ENCODE measurements around the gene TAF1B.
A peak's percentile ranks its signal among the peaks of the same experiment; 100 is the strongest.

TAF1B gene

DNA sequence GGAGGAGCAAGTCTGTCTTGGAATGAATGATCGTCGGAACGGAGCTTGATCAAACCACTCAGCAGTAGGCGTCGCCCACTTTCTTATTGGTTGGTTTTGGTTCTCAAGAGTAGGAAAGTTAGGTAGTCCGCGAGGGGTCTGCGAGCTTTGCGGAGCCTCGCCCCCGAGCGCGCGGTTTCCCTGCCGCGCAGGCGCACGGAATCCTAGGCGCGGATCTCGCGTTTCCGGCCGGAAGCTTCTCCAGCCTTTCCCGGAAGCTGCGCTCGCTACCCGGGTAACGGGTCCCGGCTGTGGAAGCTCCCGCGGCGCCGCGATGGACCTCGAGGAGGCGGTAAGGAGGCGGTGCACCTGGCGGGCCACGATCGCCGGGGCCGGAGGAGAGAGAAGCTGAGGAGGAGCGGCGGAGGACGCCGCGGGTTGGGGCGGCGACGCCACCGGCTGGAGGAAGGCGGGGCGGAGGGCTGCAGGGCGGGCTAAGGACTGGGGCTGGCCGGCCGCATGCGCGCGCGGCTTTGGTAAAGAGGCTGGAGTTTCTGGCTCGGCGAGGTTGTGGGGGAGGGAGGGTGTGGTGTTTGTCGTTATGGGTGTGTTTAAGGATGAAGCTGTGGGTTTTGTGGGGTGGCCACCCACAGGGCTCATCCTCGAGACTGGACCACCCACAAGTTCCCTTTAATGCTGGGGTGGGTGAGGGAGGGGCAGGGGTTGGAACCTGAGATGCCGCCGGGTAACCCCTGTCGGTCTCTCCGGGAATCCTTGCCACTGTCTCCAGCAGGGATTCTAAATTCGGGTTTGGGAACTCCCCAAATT is at the start of gene TAF1B:
TAF1B (plus strand) TSS at position 246 of the 807 bp plus-strand sequence; CDS start at position 314, 68 bp downstream.
- DNase-seq: peak; percentile 93

DNA sequence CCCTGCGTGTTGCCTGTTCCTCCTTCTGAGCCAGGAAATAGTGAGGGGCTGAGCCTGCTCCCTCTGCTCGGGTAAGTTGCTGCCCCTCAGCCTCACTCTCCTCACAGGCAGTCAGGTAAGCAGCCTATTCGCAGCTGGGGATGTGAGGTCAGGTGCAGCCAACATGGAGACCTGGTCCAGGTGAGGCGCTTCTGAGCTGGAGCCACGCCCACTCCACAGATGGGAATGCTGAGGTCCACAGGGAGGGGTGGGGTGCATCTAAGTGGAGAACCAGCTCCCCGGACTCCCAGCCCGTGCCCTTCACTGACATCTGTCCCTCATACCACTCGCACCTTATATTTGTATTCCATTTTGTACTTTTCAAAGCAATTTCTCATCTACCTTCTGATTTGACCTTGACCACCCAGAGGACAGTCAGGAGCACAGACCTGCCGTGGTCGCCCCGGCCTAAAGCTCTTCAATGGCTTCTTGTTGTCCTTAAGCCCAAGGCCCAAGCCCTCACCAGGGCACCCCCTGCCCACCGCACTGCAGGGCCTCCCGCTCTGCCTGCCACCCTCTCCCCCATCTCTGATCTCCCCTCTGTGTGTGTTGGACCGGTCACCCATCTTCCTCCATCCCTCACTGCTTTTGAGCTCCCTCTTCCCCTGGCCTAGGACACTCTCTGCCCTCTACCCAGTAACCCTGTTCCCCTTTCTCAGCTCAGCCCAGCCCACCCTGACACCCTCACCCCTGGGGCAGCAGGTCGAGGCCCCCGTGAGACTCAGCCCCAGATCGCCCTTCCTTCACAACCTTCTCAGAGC is 49.2 kb upstream of the TAF1B start:
- DNase-seq: no peak

DNA sequence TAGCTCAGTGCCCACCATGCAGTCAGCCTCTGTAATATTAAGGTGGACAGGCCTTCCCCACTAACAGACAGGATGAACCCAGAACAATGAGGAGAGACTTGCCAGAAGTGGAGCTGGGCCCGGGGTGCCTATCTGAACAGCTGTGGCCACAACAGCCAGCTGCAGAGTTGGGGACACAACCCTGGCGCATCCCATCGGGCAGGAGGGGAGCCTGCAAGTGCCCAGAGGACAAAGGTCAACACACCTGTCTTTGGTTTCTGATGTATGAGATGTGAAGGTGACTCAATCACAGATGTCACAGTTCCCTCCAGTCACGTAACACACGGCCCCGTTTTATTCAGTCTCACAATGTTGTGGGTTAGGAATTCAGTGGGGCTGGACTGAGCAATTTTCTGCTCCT is 48.2 kb upstream of the TAF1B start:
- no peak for DNase-seq

DNA sequence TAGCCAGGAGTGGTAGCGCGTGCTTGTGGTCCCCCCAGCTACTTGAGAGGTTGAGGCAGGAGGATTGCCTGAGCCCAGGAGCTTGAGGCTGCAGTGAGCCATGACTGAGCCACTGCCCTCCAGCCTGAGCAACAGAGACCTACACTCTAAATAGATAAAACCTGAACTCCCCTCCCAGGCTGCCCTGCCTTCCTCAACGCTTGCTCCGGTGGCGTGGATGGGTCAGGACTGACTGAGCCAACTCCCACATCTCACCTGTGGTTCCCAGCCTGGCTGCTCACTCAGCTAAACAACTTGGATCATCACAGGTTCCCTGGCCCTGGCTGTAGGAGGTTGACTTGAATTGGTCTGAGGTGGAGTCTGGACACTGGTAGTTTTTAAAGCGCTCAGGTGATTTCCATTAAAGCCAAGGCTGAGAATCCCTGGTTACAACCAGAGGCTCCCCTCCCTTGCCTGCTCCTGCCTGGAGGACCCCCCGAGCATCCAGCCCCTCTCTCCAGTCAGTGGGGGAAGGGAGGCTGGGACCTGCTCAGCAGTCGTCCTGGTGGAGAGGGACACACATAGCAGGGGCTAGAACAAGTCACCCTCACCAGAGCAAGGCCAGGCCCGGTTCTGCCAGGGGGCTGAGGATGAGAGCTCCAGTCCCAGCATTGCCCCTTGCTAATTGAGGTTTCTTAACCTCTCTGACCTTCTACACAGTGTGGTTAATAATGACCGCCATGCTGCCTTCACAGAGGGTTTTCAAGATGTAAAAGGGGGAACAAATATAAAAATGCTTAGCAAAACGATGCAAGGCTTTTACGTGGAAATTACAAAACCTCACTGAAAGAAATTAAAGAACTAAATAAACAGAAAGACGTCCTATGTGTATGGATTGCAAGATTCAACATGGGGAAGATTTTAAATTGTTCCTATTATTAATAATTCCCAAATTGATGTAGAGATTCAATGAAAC is 46.9 kb upstream of the TAF1B start:
- DNase-seq: no peak

DNA sequence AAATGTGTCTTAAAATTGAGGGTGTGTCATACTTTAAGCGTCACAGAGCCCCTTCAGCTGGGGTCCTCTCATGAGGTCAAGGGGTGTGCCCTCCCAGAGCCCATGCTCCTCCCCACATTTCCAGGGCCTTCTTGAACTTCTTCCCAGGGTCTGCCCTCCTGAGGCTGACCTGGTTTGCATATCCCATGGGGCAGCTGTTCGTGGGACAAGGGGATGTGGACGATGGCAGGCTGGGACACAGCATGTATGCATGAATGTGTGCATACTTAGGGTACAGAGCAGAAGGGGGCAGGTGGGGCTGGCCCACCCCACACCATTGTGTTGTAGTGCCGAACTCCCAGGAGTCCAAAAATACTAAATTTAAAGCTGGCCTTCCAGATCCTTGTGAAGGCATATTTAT is 46.2 kb upstream of the TAF1B start:
- no peak for DNase-seq

DNA sequence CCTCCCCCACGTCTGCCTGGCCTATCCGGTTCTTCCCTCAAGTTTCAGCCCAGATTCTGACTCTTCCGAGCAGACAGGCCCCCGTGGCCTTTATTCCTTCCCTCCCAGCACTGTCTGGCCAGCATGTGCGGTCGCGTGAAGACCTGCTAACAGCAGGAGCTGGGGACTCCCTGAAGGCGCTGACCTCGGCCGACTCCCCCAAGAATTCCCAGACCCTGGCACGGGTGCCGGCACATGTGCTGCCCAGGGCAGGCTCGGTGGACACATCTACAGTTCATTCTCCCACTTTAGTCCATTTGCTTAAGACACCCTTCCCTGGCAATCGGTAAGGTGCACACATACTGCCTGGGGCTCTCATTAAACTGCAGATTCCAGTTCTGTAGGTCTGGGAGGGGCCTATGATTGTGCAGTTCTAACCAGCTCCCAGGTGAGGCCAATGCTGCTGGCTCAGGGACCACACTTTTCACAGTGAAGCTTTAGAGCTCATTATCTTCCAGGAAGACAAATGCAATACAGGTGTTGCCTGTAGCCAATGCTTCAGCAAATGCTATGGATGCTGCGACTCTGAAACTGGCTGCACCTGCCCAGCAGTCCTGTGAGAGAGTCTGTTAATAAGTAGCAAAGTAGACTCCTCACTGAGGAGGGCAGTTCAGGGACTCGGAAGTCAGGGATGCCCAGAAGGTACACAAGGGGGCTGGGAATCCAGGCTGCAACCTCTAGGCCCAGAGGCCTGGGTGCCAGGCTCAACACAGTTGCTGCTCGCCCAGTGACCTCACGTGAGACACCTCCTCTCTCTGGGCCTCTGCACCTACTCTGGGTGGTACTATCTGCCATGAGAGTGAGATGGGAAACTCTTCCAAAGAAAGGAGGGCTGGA is 45.4 kb upstream of the TAF1B start:
- DNase-seq: no peak

DNA sequence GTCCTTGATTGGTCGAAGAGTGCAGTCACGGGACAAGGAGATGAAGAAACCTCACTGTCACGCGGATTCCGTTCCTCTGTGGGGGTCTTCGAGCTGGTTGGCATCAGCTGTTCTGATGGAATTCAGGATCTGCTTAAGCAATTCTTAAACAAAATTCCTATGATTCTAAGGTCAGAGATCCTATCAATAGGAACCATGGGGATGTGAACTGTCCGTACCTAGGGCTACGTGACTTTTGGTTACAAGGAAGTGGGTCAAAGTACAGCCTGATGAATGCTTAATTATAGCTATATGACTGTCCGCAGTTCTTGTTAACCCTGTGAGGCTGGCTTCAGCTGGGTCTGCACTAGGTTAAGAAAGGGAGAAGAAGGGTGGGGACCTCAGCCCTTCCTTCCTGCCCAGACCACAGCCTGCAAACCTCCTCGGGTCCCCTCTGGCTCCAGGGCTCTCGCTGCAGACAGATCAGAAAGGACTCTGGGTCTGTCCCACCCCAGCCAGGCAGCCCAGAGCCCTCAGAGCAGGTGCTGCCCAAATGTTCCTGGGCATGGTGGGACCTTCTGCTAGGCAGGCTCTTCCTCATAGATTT is 44.2 kb upstream of the TAF1B start:
- peak; percentile 40 for DNase-seq

DNA sequence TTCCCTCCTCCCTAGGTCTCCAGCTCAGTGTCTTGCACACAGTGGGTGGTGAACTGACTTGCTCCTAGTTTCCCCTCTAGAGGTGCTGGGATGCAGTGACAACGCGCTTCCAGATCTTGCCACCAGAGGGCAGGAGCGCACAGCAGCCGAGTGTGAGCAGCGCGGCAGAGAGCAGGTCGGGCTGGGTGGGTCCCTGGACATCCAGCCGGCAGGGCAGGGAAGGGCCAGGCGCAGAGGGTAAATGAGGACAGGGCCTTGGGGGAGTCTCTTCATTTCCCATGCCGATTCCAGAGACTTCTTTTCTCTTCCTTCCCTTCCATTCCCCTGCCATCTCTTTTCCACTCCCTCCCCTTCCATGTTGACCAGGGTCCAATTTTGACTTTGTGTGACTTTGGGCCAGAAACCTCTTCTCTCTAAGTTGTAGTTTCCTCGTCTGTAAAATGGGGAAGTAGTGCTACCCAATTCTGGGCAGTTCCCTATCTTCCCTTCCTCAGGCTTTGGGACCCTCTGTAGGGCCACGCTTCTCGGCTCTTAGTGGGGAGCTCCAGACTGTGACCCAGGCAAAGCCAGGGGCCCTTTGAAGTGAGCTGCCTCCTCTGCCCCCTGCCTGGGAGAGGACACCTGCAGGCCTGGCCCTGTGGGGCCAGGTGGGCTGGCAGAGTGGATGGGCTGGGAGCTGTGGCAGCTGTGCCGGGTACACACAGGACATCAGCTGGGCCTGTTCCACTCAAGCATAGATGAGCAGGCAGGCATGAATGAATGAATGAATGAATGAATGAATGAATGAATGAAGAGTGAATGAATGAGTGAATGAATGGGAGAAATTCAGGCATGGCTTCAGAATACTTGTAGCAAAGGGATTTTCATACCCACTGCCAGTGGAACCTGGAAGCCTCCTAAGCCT is 43.3 kb upstream of the TAF1B start:
- DNase-seq: peak; percentile 93

DNA sequence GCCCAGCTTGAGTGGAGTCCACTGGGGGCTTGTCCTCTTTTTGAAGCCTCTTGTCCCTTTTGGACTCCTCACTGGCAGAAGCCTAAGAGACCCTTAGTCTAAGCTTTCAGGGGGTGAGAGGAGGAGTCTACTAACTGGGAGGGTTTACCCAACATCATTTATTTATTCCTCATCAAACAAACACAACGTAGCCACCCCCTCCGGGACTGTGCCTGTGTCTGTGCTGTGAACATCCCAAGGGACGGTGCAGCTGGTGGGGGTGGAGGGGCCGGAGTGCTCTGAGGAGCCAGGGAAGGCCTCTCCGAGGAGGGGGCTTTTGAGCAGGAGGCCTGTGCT is 42.7 kb upstream of the TAF1B start:
- DNase-seq: no peak

DNA sequence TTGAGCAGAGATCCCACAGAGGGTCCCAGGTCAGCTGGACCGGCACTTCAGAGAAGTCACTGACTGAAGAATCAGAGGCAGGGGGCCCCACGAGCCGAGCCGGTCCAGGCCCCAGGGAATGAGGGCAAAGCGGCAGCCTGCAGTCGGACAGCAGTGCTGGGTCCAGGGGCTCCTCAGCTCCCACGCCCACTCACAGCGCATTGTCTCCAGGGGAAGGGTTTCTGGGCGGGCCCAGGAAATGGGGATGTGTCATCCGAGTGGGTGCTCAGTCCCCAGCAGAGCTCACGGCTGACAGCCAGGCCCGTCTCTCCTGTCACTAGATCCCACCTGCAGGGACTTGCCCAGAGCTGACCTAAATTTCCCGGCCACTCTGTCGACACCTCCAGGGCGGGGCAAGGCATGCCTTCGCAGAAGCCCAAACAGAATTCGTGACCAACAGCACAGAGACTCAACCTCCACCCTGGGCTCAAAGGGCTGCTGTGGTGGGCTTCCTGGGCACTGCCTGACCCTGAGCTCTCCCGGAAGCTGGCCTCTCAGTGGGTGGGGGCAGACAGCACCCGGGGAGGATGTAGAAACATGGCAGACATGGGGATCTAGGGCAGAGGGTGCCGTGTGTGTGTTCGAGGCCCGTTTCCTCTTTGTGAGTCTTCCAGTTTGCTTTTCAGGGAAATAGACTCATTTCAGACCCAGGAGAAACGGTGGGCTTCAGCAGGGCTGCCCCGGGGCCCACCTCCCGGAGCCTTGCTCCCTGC is 42.1 kb upstream of the TAF1B start:
- DNase-seq: peak; percentile 92

DNA sequence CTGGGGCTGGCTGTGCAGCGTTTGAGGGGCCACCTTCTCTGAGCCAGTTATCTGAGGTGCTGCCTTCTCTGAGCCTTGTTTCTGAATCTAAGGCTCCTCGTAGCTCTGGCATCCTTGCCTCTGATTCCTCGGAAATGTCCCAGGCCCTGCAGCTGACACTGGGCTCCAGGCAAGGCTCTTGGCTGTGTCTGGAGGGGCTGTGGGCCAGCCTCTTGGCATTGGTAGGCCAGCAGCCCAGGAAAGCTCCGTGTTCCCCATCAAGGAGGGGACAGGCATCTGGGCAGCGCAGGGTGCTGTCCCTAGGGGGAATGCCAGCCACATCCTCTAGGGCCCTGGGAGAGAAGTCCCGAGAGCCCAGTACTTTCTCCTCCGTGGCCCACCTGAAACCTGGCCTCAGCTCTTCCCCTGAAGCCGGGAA is 40.7 kb upstream of the TAF1B start:
- no peak for DNase-seq

DNA sequence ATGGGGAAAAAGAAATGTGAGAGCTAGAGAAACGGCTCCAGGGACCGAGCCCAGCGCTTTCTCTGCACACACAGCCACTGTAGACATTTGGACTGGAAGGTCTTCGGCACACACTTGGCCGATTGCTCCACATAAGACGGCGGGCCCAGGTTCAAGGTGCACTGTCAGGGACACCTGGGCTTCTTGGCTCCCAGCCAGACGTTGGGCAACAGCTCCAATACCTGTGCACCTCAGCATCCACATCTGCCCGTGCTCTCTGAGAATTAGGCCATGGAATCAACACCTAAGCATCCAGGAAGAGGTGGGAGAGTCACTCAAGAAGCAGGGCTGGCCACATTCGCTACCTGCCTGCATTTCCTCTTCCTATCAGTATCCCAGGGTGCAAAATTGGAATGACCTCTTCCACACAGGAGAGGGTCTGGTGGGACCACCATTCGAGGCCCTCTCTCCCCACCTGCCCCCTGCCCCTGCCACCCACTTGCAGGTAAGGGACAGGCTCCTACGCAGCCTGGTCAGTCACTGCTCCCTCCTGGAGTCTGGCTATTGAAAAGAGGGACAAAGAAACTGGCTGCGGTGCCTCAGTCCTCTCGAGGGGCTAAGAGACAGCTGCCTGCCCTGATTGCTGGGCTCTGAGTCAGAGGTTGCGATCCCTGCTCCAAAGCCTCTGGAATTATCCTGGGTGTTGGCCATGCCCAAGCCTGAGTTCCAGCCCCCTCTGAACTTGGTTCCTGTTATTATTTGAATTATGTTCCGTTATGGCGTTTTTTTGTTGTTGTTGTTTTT is 40.1 kb upstream of the TAF1B start:
- DNase-seq: no peak

DNA sequence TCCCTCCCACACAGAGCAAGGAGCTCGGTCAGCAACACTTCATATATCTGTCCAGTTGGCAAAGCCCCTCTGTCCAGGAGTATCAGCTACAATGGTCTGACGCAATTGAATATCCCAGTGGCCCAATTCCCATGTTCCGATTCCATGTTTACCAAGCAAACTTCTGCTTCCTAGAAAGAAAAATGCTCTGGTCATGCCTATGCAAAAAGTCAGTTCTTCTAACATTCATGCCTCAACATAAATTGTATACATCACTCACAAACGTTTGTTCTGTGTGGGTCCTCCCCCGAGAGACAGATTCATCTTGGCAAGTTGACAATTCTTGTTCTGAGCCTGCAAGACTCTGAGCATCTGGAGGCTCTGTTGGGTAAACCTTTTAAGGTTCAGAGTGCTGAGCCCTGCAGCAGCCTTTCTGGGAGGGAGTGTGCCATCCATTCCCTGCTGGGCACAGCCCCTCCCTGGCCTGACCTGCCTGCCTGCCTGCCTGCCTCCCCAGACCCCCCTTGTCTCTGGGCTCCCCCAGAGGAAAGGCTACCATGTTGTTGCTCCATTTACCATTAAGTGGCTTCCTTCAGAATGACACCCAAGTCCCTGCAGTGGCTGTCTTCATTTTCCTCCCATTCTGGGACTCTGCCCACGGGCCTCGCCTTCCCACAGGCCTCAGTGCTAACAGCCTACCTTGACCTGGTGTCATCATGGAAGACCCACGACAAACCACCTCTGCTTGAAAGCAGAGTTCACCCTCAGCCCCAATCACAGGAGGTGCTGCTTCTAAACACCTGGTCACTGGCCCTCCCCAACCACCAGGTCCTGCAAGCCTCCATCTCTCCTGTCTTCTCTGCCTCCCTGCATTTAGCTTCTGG is 37.6 kb upstream of the TAF1B start:
- no peak for DNase-seq

DNA sequence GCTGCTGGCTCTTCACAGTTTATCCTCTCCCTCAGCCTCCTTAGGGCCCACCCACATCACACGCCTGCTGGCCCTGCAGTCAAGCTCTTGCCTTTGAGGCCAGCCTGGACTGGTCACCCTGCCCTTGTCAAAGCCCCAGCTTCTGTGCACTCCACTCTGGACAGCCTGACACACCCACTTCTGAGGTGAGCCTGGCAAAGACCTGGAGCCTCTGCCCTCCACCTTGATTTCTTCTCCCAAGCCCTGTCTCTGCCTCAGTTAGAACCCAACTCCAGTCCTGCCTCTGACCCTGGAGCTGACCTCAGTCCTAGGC is 37.0 kb upstream of the TAF1B start:
- DNase-seq: no peak

DNA sequence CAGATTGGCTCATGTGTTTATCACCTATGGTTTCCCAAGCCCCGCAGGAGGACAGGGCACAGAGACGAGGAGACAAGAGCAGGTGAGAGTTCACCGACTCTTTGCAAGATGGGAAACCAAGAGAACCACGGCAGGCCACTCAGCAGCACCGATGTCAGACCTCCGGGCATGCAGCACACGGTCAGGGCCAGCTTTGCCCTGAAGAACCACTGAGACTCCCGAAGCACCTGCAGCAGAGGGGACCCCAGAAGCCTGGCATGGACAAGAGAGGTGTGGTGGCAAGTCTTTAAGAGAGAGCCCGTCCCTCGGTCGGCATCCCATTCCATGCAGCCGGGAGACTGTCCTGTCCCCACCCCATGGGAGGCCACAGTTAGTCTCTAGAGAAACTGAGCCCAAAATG is 36.6 kb upstream of the TAF1B start:
- DNase-seq: no peak

DNA sequence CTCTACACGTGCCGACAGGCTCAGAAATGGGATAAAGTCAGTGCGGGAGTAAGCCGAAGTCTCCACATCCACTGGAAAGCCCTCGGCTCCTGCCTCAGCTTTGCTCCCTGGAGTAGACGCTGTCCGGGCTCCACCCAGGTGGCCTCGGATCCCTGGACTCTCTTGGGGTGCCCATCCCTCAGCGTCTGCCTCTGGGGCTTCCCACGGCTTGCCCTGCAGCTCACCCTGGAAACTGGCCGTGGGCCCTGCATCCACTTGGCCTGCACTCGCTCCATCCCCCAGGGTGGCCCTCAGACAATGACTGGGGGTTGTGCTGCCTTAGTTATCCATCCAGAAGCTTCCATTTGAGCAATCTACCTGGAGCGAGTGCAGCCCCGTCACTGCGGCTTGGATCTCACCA is 36.2 kb upstream of the TAF1B start:
- DNase-seq: no peak

DNA sequence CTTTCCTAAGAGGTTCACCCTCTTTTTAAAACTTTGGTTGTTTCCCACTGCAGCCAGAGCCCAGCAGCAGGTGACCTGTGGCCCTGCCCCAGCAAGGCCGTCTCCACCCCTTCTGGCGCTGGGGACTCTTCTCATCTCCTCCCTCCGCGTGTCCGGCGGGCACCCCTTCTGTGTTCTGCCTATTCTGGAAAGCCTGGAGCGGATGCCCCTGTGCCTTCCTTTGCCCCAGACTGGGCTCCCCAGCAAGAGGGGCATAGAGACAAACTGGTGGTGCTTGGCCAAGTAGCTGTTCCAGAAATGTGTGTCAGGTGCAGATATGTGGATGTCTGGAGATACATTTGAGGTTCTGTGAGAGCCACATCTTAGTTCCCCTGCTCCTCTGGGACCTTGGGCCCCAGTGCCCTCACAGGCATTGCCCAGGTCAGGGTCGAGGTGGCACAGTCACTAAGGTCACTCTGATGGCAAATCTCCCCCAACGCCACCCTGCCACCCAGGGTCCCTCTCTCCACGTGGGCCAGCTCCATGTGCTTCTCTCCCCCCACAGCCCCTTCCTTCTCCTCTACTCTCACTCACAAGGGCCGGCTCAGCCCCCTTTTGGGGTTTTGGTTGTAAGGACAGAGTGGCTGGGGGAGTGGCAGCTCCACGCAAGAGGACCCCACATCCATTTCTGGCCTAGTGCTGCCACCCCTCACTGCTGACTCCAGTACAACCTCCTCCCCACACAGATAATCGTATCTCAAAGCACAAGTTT is 35.5 kb upstream of the TAF1B start:
- DNase-seq: no peak

Measured in suppressor macrophage treated with lipopolysaccharide for 4 hours (primary cell).